HepG2 (cell line): Measurements from ENCODE around the gene C1GALT1. TPM values are rescaled to one million over a fixed set of nuclear protein-coding genes. Genes with fewer than 3 reads are reported as not detected.

Experiments used
- CENPT ChIP-seq: sonication (generic); formaldehyde crosslinking; IDR thresholded peaks from 2 replicates; pipeline ENCODE4 v1.8.0; 2022; ENCODE audit warnings: low read depth, mild to moderate bottlenecking, moderate library complexity, missing genetic modification reagents
- CREB1 ChIP-seq, 2 experiments: fragments of 450-650 bp in 1 of 2; IDR thresholded peaks; 2 replicates each; pipeline ENCODE4 v1.6.1; 2016 to 2017; ENCODE audit warnings: control low read depth in 1 of 2, mild to moderate bottlenecking in 1 of 2, missing compliant biosample characterization in 1 of 2, missing genetic modification characterization in 1 of 2
- DMAP1 ChIP-seq: IDR thresholded peaks from 2 replicates; pipeline ENCODE4 v1.6.1; 2016
- GABPA ChIP-seq, 2 experiments: IDR thresholded peaks; 2 replicates each; pipeline ENCODE4 v1.6.1; 2011 to 2016; ENCODE audit warnings: low read depth in 2 of 2, low read length in 1 of 2, missing biosample characterization in 1 of 2, missing genetic modification characterization in 1 of 2
- GPN1 ChIP-seq: sonication (generic); formaldehyde crosslinking; IDR thresholded peaks from 2 replicates; pipeline ENCODE4 v1.5.1; 2020; ENCODE audit warnings: missing genetic modification reagents, borderline replicate concordance
- KDM6A ChIP-seq: IDR thresholded peaks from 2 replicates; pipeline ENCODE4 v1.6.1; 2016; ENCODE audit warnings: low read depth
- KLF15 ChIP-seq: sonication (generic); formaldehyde crosslinking; IDR thresholded peaks from 2 replicates; pipeline ENCODE4 v1.8.1; 2023; ENCODE audit warnings: borderline replicate concordance, mild to moderate bottlenecking, inconsistent platforms, missing genetic modification reagents, mixed read lengths
- RXRA ChIP-seq: sonication (generic); formaldehyde crosslinking; IDR thresholded peaks from 2 replicates; pipeline ENCODE4 v1.5.1; 2020; ENCODE audit warnings: missing genetic modification reagents
- SMAD3 ChIP-seq: sonication (generic); formaldehyde crosslinking; IDR thresholded peaks from 2 replicates; pipeline ENCODE4 v1.4.0; 2020; ENCODE audit warnings: missing genetic modification reagents
- ZMYM2 ChIP-seq: sonication (generic); formaldehyde crosslinking; IDR thresholded peaks from 2 replicates; pipeline ENCODE4 v1.8.0; 2022; ENCODE audit warnings: mild to moderate bottlenecking, missing genetic modification reagents
- ZNF296 ChIP-seq: sonication (generic); formaldehyde crosslinking; conservative IDR thresholded peaks from 2 replicates; pipeline ENCODE4 v1.5.0; 2020; ENCODE audit warnings: mild to moderate bottlenecking, missing genetic modification reagents
- ZNF326 ChIP-seq: sonication (generic); formaldehyde crosslinking; IDR thresholded peaks from 2 replicates; pipeline ENCODE4 v1.4.0; 2020; ENCODE audit warnings: missing genetic modification reagents, borderline replicate concordance
- ZNF431 ChIP-seq: sonication (generic); formaldehyde crosslinking; IDR thresholded peaks from 2 replicates; pipeline ENCODE4 v1.9.0; 2022; ENCODE audit warnings: missing genetic modification reagents, low read depth, mild to moderate bottlenecking, borderline replicate concordance
- ZNF766 ChIP-seq: sonication (generic); formaldehyde crosslinking; IDR thresholded peaks from 2 replicates; pipeline ENCODE4 v1.5.0; 2020; ENCODE audit warnings: missing genetic modification reagents, borderline replicate concordance
- ZNF878 ChIP-seq: sonication (generic); formaldehyde crosslinking; IDR thresholded peaks from 2 replicates; pipeline ENCODE4 v1.8.1; 2023; ENCODE audit warnings: mild to moderate bottlenecking, missing genetic modification reagents, moderate library complexity
- polyA plus RNA-seq, 8 experiments: library from polyadenylated mRNA; depleted of rRNA in 3 of 8; stranded (reverse) in 7 of 8; unstranded in 1 of 8; fragments of >200 nt; fragmentation: Illumina TruSeq in 4 of 8; extraction: Trizol in 4 of 8; gene quantifications; 2 replicates each; pipeline versions ENCODE4 v1.2.1 to v1.2.3, GENCODE V29; 2011 to 2016; ENCODE audit warnings: low read depth in 4 of 8, missing spikeins in 1 of 8, mixed read lengths in 1 of 8; ENCODE audit not compliant: insufficient read depth in 1 of 8
- total RNA-seq, 5 experiments: library from RNA; depleted of rRNA; stranded (reverse); fragments of >200 nt; fragmentation: Illumina TruSeq; extraction: Trizol; gene quantifications; 2 replicates each; pipeline ENCODE4 v1.2.3, GENCODE V29; 2016; ENCODE audit warnings: low read depth in 1 of 5
- TF ChIP-seq, protein P1 (sequence below): sonication (generic); formaldehyde crosslinking; IDR thresholded peaks from 2 replicates; pipeline ENCODE4 v1.5.0; 2020; ENCODE audit warnings: missing genetic modification reagents, mild to moderate bottlenecking, borderline replicate concordance
- TF ChIP-seq, protein P2 (sequence below): sonication (generic); formaldehyde crosslinking; IDR thresholded peaks from 2 replicates; pipeline ENCODE4 v1.4.0; 2020; ENCODE audit warnings: missing genetic modification reagents, borderline replicate concordance
- TF ChIP-seq, protein P3 (sequence below): sonication (generic); formaldehyde crosslinking; IDR thresholded peaks from 2 replicates; pipeline ENCODE4 v1.8.1; 2023; ENCODE audit warnings: mild to moderate bottlenecking, inconsistent platforms, moderate library complexity, missing genetic modification reagents, borderline replicate concordance
- TF ChIP-seq, protein P4 (sequence below): IDR thresholded peaks from 2 replicates; pipeline ENCODE4 v1.6.1; 2016; ENCODE audit warnings: missing compliant biosample characterization, missing genetic modification reagents, borderline replicate concordance
- TF ChIP-seq, protein P5 (sequence below): sonication (generic); formaldehyde crosslinking; IDR thresholded peaks from 2 replicates; pipeline ENCODE4 v1.4.0; 2020; ENCODE audit warnings: missing genetic modification reagents

C1GALT1 gene
- total and polyA plus RNA-seq, 2 of the 13 experiments (the other 11 are each of a cell fraction or from before 2014, with no cell fraction given) = 57.1 to 65.9 TPM

DNA sequence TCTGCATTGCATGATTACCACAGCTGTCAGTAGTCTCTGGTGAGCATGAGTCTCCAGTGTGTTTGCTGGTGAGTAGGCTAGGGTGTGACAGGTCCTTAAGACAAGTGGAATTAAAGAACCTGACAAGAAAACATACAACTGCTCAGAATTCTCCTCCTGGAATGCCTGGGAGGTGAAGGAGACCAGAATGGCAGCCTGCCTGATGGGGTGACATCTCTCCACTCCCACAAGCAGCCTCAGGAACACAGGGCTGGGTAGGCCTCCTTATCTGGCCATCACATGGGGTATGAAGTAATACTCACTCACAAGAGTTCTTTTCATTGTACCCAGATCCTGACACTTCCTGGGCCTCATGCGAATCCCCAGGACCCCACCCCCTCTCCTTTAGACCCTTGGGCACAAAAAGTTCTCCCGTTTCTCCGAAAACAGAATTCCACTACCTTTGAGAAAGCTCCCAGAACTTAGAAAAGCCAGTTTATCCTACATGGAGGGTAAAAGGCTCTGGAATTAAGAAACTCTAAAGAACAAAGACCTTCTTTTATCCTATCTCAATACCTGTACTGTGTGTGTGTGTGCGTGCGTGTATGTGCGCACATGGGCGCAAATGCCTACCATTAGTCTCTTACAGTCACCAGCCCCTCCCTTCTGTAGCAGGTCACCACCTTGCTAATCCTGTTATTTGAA is 33.4 kb upstream of the C1GALT1 start (continued):
- TF ChIP-seq, protein P1, sequence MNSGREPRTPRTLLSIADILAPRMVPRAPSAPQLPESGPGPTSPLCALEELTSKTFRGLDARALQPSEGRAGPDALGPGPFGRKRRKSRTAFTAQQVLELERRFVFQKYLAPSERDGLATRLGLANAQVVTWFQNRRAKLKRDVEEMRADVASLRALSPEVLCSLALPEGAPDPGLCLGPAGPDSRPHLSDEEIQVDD (CRISPR knock-in tag) = no peak
- TF ChIP-seq RXRA (CRISPR knock-in tag) = peak; percentile 28; the same call in 1 of the 2 replicates
- TF ChIP-seq GABPA (IDR thresholded peaks at IDR 0.05; ENCODE audit: low read depth, low read length) = no peak
- no peak for TF ChIP-seq GABPA (CRISPR knock-in tag; IDR thresholded peaks at IDR 0.05; ENCODE audit: low read depth)
- TF ChIP-seq DMAP1 (CRISPR knock-in tag) = peak; percentile 42; the same call in 1 of the 2 replicates
- TF ChIP-seq ZNF296 (CRISPR knock-in tag) = no peak
- no peak for TF ChIP-seq ZNF431 (CRISPR knock-in tag)
- no peak for TF ChIP-seq KLF15 (CRISPR knock-in tag)
- TF ChIP-seq CENPT (CRISPR knock-in tag) = no peak
- TF ChIP-seq ZNF326 = no peak
- no peak for TF ChIP-seq SMAD3 (CRISPR knock-in tag)
- 0 out of 2 replicates have a peak, but pooled peaks have one; percentile 38 for TF ChIP-seq ZMYM2 (CRISPR knock-in tag)
- TF ChIP-seq KDM6A (CRISPR knock-in tag) = no peak
- TF ChIP-seq, protein P2, sequence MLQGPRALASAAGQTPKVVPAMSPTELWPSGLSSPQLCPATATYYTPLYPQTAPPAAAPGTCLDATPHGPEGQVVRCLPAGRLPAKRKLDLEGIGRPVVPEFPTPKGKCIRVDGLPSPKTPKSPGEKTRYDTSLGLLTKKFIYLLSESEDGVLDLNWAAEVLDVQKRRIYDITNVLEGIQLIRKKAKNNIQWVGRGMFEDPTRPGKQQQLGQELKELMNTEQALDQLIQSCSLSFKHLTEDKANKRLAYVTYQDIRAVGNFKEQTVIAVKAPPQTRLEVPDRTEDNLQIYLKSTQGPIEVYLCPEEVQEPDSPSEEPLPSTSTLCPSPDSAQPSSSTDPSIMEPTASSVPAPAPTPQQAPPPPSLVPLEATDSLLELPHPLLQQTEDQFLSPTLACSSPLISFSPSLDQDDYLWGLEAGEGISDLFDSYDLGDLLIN = no peak
- TF ChIP-seq CREB1 (IDR thresholded peaks at IDR 0.05) = no peak
- peak; percentile 44; the same call in 1 of the 2 replicates for TF ChIP-seq CREB1 (CRISPR knock-in tag; IDR thresholded peaks at IDR 0.05)
- TF ChIP-seq ZNF878 (CRISPR knock-in tag) = no peak
- no peak for TF ChIP-seq GPN1 (CRISPR knock-in tag)
- TF ChIP-seq, protein P3, sequence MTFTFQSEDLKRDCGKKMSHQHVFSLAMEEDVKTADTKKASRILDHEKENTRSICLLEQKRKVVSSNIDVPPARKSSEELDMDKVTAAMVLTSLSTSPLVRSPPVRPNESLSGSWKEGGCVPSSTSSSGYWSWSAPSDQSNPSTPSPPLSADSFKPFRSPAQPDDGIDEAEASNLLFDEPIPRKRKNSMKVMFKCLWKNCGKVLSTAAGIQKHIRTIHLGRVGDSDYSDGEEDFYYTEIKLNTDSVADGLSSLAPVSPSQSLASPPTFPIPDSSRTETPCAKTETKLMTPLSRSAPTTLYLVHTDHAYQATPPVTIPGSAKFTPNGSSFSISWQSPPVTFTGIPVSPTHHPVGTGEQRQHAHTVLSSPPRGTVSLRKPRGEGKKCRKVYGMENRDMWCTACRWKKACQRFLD (CRISPR knock-in tag) = no peak
- TF ChIP-seq, protein P4, sequence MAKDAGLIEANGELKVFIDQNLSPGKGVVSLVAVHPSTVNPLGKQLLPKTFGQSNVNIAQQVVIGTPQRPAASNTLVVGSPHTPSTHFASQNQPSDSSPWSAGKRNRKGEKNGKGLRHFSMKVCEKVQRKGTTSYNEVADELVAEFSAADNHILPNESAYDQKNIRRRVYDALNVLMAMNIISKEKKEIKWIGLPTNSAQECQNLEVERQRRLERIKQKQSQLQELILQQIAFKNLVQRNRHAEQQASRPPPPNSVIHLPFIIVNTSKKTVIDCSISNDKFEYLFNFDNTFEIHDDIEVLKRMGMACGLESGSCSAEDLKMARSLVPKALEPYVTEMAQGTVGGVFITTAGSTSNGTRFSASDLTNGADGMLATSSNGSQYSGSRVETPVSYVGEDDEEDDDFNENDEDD (CRISPR knock-in tag) = no peak
- no peak for TF ChIP-seq ZNF766 (CRISPR knock-in tag)
- TF ChIP-seq, protein P5, sequence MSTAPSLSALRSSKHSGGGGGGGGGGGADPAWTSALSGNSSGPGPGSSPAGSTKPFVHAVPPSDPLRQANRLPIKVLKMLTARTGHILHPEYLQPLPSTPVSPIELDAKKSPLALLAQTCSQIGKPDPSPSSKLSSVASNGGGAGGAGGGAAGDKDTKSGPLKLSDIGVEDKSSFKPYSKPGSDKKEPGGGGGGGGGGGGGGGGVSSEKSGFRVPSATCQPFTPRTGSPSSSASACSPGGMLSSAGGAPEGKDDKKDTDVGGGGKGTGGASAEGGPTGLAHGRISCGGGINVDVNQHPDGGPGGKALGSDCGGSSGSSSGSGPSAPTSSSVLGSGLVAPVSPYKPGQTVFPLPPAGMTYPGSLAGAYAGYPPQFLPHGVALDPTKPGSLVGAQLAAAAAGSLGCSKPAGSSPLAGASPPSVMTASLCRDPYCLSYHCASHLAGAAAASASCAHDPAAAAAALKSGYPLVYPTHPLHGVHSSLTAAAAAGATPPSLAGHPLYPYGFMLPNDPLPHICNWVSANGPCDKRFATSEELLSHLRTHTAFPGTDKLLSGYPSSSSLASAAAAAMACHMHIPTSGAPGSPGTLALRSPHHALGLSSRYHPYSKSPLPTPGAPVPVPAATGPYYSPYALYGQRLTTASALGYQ (CRISPR knock-in tag) = no peak
